Breast epithelium (tissue), 4 donors: Measurements from ENCODE around the gene VAMP8. TPM values are rescaled to one million over a fixed set of nuclear protein-coding genes. Genes with fewer than 3 reads are reported as not detected.

Source experiments
- DNase-seq, 2 donors: peaks; one replicate each; pipeline ENCODE4 v3.0.0-alpha.2; 2019; ENCODE audit warnings: low spot score in 2 of 2
- H3K27ac ChIP-seq, 2 donors: fragments of 200-600 bp; sonication (generic) in 1 of 2; one replicate each; pipeline ENCODE4 v1.5.1; 2016 to 2019; ENCODE audit warnings: mild to moderate bottlenecking in 1 of 2
- H3K27me3 ChIP-seq, 2 donors: fragments of 200-600 bp; sonication (generic) in 1 of 2; one replicate each; pipeline versions ENCODE4 v1.5.1 to v1.6.0; 2017 to 2019; ENCODE audit warnings: control low read depth in 1 of 2, mild to moderate bottlenecking in 1 of 2
- H3K36me3 ChIP-seq: fragments of 200-600 bp; one replicate; pipeline ENCODE4 v1.5.1; 2019
- H3K4me1 ChIP-seq, 2 donors: fragments of 200-600 bp; sonication (generic); one replicate each; pipeline ENCODE4 v1.5.1; 2016 to 2019; ENCODE audit warnings: control low read depth in 1 of 2
- H3K4me3 ChIP-seq, 3 donors: fragments of 200-600 bp; sonication (generic); 1 replicate in 2 of 3; 2 replicates in 1 of 3; pipeline ENCODE4 v1.5.1; 2016 to 2019; ENCODE audit warnings: mild to moderate bottlenecking in 3 of 3, moderate library complexity in 2 of 3
- H3K9me3 ChIP-seq, 2 donors: fragments of 200-600 bp; sonication (generic) in 1 of 2; one replicate each; pipeline ENCODE4 v1.5.1; 2016 to 2019; ENCODE audit warnings: control low read depth in 1 of 2
- POLR2A ChIP-seq: fragments of 450-650 bp; IDR thresholded peaks from one replicate; pipeline ENCODE4 v1.6.1; 2016; ENCODE audit warnings: antibody characterized with exemption, mild to moderate bottlenecking, moderate library complexity
- POLR2AphosphoS5 ChIP-seq, 3 donors: sonication (generic); formaldehyde crosslinking; IDR thresholded peaks; one replicate each; pipeline ENCODE4 v1.6.1; 2017; ENCODE audit warnings: antibody characterized with exemption in 3 of 3
- intact Hi-C: fragments of 100-400 bp; cut with DNase I; formaldehyde crosslinking; loops from one replicate; pipeline ENCODE4 v1.15.1; 2023; ENCODE audit warnings: low total_unique reads
- total RNA-seq, 3 donors: library from RNA; depleted of rRNA; stranded (reverse); fragments of >200 nt; gene quantifications; one replicate each; pipeline ENCODE4 v1.1.0, GENCODE V29; 2016
- TF ChIP-seq, protein P1 (sequence below), 3 donors: fragments of 450-650 bp; IDR thresholded peaks; one replicate each; pipeline ENCODE4 v1.5.1; 2016 to 2017; ENCODE audit warnings: antibody characterized with exemption in 3 of 3, mild to moderate bottlenecking in 3 of 3, moderate library complexity in 3 of 3

VAMP8 gene
- total RNA-seq, 3 donors from 2014 or later = 23.2 to 127 (median 55.7) TPM

- Histone ChIP-seq H3K27ac (peak within 1 kb of the TSS; percentile 92 to 99), H3K36me3 (no peaks in the 10 kb centered on the region), H3K4me3 (peak within 1 kb of the TSS; percentile 92 to 97 (median 95)), H3K27me3 (no peaks in the 10 kb centered on the region), H3K9me3 (no peaks in the 10 kb centered on the region), H3K4me1 (peaks cover 0 to 16% of the 10 kb centered on the region in 2 donors)
- intact Hi-C loops = loop anchor here (5.0 to 10.0 kb wide), 2 partner anchors 101 to 214 kb away; partner anchors contain the start of gene TGOLN2
- peak; percentile 90 to 93 for DNase-seq
- TF ChIP-seq POLR2AphosphoS5 (IDR thresholded peaks at IDR 0.05) = peak; percentile 97 to 100 (median 97)
- peak; percentile 98 for TF ChIP-seq POLR2A
- TF ChIP-seq, protein P1, sequence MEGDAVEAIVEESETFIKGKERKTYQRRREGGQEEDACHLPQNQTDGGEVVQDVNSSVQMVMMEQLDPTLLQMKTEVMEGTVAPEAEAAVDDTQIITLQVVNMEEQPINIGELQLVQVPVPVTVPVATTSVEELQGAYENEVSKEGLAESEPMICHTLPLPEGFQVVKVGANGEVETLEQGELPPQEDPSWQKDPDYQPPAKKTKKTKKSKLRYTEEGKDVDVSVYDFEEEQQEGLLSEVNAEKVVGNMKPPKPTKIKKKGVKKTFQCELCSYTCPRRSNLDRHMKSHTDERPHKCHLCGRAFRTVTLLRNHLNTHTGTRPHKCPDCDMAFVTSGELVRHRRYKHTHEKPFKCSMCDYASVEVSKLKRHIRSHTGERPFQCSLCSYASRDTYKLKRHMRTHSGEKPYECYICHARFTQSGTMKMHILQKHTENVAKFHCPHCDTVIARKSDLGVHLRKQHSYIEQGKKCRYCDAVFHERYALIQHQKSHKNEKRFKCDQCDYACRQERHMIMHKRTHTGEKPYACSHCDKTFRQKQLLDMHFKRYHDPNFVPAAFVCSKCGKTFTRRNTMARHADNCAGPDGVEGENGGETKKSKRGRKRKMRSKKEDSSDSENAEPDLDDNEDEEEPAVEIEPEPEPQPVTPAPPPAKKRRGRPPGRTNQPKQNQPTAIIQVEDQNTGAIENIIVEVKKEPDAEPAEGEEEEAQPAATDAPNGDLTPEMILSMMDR (IDR thresholded peaks at IDR 0.05) = peak; percentile 87 to 88 (median 88)
Observed at GRCh38 chr2:85538507-85539360, 38.7 kb upstream of the VAMP8 start, which contains the start of gene MAT2A. Gene MAT2A (plus strand): TSS chr2:85539168. CDS start chr2:85539288, 120 bp downstream.

- intact Hi-C loops = loop anchor here (5.0 to 10.0 kb wide), 2 partner anchors 102 to 215 kb away; partner anchors contain the start of gene TGOLN2
- DNase-seq = peak; percentile 60 to 67
- Histone ChIP-seq H3K27ac (peak overlapping the region; percentile 92 to 99), H3K4me1 (peaks cover 0 to 16% of the 10 kb centered on the region in 2 donors), H3K9me3 (no peaks in the 10 kb centered on the region), H3K36me3 (no peaks in the 10 kb centered on the region), H3K4me3 (peak overlapping the region; percentile 92 to 97 (median 95)), H3K27me3 (no peaks in the 10 kb centered on the region)
- peak in 2 of 3 donors; percentile 51 to 78 for TF ChIP-seq POLR2AphosphoS5 (IDR thresholded peaks at IDR 0.05)
- TF ChIP-seq POLR2A = no peak
- TF ChIP-seq, protein P1 (IDR thresholded peaks at IDR 0.05) = no peak
Observed at GRCh38 chr2:85539361-85540132, 37.8 kb upstream of the VAMP8 start.

DNA sequence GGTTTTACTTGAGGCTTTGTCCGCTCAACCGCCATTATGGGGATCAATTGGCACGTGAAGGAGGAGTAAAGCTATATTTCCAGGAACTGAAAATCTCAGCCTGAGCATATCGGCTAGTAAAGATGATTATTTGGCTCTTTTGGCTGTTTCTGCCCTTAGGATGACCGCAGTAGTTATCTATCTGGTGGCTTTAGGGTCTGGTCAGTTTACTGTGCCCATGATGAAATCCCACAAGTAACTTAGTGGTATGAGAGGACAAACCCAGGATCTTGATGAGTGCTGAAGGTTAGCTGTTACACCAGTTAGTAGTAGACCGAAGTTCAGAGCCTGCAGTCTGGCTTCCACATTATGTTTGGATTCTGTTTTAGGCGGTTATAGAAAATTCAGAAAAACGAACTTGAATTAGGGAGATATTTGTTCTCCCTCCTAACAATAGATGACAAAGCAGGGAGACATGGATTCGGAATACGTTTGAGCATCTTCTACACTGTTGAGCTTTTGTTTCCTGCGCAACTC, 37.2 kb upstream of the VAMP8 start:
- DNase-seq = no peak
- intact Hi-C loops = no loop called here
- H3K9me3 ChIP-seq = no peaks in the 10 kb centered on the region
- peak overlapping the region; percentile 92 to 97 (median 95) for H3K4me3 ChIP-seq
- no peak for TF ChIP-seq POLR2A
- no peak for TF ChIP-seq POLR2AphosphoS5 (IDR thresholded peaks at IDR 0.05)
- TF ChIP-seq, protein P1 (IDR thresholded peaks at IDR 0.05) = no peak
- no peaks in the 10 kb centered on the region for H3K36me3 ChIP-seq
- H3K27ac ChIP-seq = peak overlapping the region; percentile 92 to 99
- peaks cover 0 to 16% of the 10 kb centered on the region in 2 donors for H3K4me1 ChIP-seq
- H3K27me3 ChIP-seq = no peaks in the 10 kb centered on the region

DNA sequence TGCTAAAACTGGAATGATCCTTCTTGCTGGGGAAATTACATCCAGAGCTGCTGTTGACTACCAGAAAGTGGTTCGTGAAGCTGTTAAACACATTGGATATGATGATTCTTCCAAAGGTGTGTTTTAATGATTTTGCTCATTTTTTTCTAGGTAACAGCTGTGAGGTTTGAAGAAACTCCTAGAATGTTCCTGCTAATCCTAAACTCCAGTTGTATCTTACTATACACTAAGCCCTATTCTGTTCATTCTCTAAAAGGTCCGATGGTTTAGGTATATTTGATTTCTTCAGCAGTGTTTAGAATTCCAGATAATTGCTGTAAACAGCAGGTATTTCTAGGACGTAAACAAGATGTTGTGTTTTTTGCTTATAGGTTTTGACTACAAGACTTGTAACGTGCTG, 36.1 kb upstream of the VAMP8 start:
- intact Hi-C loops = no loop called here
- peak overlapping the region; percentile 92 to 97 (median 95) for H3K4me3 ChIP-seq
- peaks cover 0 to 16% of the 10 kb centered on the region in 2 donors for H3K4me1 ChIP-seq
- no peaks in the 10 kb centered on the region for H3K9me3 ChIP-seq
- DNase-seq = no peak
- TF ChIP-seq, protein P1 (IDR thresholded peaks at IDR 0.05) = no peak
- no peak for TF ChIP-seq POLR2AphosphoS5 (IDR thresholded peaks at IDR 0.05)
- TF ChIP-seq POLR2A = no peak
- no peaks in the 10 kb centered on the region for H3K27me3 ChIP-seq
- peak overlapping the region; percentile 6 to 51 for H3K27ac ChIP-seq
- no peaks in the 10 kb centered on the region for H3K36me3 ChIP-seq
